IPS-18c (cell line): Measurements from ENCODE around the gene INTS11.

ENCODE experiments used
- H3K4me3 ChIP-seq: 2 replicates; pipeline ENCODE4 v1.7.0; 2013; ENCODE audit warnings: low read depth, mild to moderate bottlenecking, low read length, moderate library complexity; ENCODE audit not compliant: insufficient read depth
- H3K9me3 ChIP-seq: one replicate; pipeline ENCODE4 v1.6.1; 2013; ENCODE audit warnings: mild to moderate bottlenecking, low read length, moderate library complexity; ENCODE audit not compliant: control insufficient read depth, insufficient read depth

The INTS11 gene

GRCh38 chr1:1270813-1271212 lies 53.6 kb downstream of the INTS11 start:
- Histone ChIP-seq H3K4me3 (no peak overlapping the region), H3K9me3 (no peaks in the 10 kb centered on the region)

GRCh38 chr1:1268284-1268682 lies 56.2 kb downstream of the INTS11 start:
- Histone ChIP-seq H3K4me3 (no peak overlapping the region), H3K9me3 (no peaks in the 10 kb centered on the region)

GRCh38 chr1:1267488-1268283 lies 56.8 kb downstream of the INTS11 start:
- Histone ChIP-seq H3K4me3 (no peak overlapping the region), H3K9me3 (no peaks in the 10 kb centered on the region)

- Histone ChIP-seq H3K4me3 (no peak overlapping the region), H3K9me3 (no peaks in the 10 kb centered on the region)
These were observed 59.6 kb downstream of the INTS11 start for GRCh38 chr1:1264868-1265272.

GRCh38 chr1:1264026-1264425 lies 60.4 kb downstream of the INTS11 start:
- H3K9me3 ChIP-seq, result no peaks in the 10 kb centered on the region
- no peak overlapping the region for H3K4me3 ChIP-seq

GRCh38 chr1:1262758-1263157 lies 61.7 kb downstream of the INTS11 start:
- H3K4me3 ChIP-seq, result no peak overlapping the region
- no peaks in the 10 kb centered on the region for H3K9me3 ChIP-seq

- Histone ChIP-seq H3K4me3 (no peak overlapping the region), H3K9me3 (no peaks in the 10 kb centered on the region)
These were observed 62.4 kb downstream of the INTS11 start for GRCh38 chr1:1262071-1262470.
